ENCODE results near the gene YPEL5. TPM values are rescaled to one million over a fixed set of nuclear protein-coding genes. Genes with fewer than 3 reads are reported as not detected.

YPEL5 gene
- total RNA-seq, 1 experiment from 2014 or later: 225 TPM

DNA sequence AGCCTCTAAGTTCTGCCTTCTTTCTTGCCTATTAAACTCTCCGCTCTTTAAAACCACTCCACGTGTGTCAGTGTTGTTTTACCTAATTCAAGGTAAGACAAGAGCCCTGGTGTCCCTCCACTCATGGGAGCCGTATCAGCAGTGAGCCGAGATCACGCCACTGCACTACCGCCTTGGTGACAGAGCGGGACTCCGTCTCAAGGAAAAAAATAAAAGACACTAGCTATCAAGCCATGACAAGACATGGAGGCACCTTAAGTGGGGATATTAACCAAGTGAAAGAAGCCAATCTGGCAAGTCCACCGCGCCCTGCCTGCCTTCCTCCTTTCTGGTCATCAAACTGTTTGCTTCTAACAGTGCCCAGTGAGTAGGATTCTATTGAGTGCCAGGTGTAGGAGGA is 44.3 kb downstream of the YPEL5 start:
- H3K4me1 ChIP-seq (ENCODE audit: insufficient read depth, low read length, poor library complexity, severe bottlenecking): no peaks in the 10 kb centered on the region
- intact Hi-C loops (cut with micrococcal nuclease; ENCODE audit: unreplicated experiment): no loop called here
- no peaks in the 10 kb centered on the region for H3K9me3 ChIP-seq (ENCODE audit: low read depth, low read length, poor library complexity, severe bottlenecking)
- H3K36me3 ChIP-seq (ENCODE audit: insufficient read depth, low read length, poor library complexity, severe bottlenecking): no peaks in the 10 kb centered on the region
- TF ChIP-seq EZH2 (IDR thresholded peaks at IDR 0.05; ENCODE audit: borderline replicate concordance, low read depth, low read length, poor library complexity, severe bottlenecking): no peak
- TF ChIP-seq CTCF (conservative IDR thresholded peaks at IDR 0.05; ENCODE audit: low read depth, low read length): no peak
- no peak overlapping the region for H3K4me3 ChIP-seq (ENCODE audit: low read depth, low read length, poor library complexity, severe bottlenecking)
- H3K27ac ChIP-seq (ENCODE audit: low read depth, low read length, poor library complexity, severe bottlenecking): no peak overlapping the region
- no TSS peak for BruUV-seq (replicated peaks)
- H3K27me3 ChIP-seq (replicated peaks; ENCODE audit: insufficient read depth, low read depth, low read length, poor library complexity): no peaks in the 10 kb centered on the region
- POLR2A ChIA-PET (ENCODE audit: low non-redundant PET): no interaction called here
- DNase-seq (ENCODE audit: low spot score): no peak
- CTCF ChIA-PET: no interaction called here

DNA sequence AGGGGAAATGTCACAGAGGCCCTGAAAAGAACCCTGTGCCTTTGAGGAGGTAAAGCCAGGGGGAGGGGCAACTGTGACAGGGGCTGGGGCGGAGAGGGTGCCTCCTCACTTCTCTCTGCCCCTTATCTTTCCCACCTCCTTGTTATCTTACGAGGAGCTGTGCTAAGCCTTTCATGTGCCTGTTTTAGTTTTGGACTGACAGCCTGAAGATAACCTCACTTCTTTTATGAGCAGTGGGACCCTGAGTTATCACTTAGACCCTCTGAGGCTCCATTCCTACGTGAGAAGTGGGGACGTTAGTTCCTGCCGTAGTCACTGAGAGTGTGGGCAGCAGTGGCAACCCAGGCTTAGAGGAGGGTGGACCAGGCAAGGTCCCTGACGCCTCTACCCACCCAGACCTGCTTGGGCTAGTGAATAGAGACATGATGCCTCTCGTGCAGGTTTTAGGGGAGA is 45.0 kb downstream of the YPEL5 start:
- H3K36me3 ChIP-seq (ENCODE audit: insufficient read depth, low read length, poor library complexity, severe bottlenecking): no peaks in the 10 kb centered on the region
- intact Hi-C loops (cut with micrococcal nuclease; ENCODE audit: unreplicated experiment): no loop called here
- no peak overlapping the region for H3K27ac ChIP-seq (ENCODE audit: low read depth, low read length, poor library complexity, severe bottlenecking)
- ChIA-PET POLR2A (ENCODE audit: low non-redundant PET) (interaction anchor here (0.6 kb wide), 1 partner anchor 80 kb away, joined by 3 read pairs; no protein-coding TSS in a partner anchor), CTCF (no interaction called here)
- BruUV-seq (replicated peaks): no TSS peak
- H3K4me1 ChIP-seq (ENCODE audit: insufficient read depth, low read length, poor library complexity, severe bottlenecking): no peaks in the 10 kb centered on the region
- no peaks in the 10 kb centered on the region for H3K9me3 ChIP-seq (ENCODE audit: low read depth, low read length, poor library complexity, severe bottlenecking)
- DNase-seq (ENCODE audit: low spot score): no peak
- H3K27me3 ChIP-seq (replicated peaks; ENCODE audit: insufficient read depth, low read depth, low read length, poor library complexity): no peaks in the 10 kb centered on the region
- TF ChIP-seq CTCF (conservative IDR thresholded peaks at IDR 0.05; ENCODE audit: low read depth, low read length) (no peak), EZH2 (IDR thresholded peaks at IDR 0.05; ENCODE audit: borderline replicate concordance, low read depth, low read length, poor library complexity, severe bottlenecking) (no peak)
- H3K4me3 ChIP-seq (ENCODE audit: low read depth, low read length, poor library complexity, severe bottlenecking): no peak overlapping the region

DNA sequence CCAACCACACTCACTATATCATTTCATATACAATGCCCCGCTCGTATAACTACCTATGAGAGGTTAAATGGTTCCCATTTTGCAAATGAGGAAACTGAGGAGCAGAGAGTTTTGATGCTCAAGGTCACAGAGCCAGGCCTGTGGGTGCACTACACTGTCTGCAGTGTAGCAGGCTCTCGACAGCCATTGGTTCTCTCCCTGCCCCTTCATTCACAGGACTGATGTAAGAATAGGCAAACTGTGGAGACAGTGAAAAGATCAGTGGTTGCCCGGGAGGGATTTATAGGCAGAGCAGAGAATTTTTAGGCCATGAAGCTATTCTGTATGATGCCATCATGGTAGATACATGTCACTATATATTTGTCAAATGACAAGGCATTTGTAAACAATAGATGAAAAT is 45.5 kb downstream of the YPEL5 start:
- no peaks in the 10 kb centered on the region for H3K27me3 ChIP-seq (replicated peaks; ENCODE audit: insufficient read depth, low read depth, low read length, poor library complexity)
- no peak overlapping the region for H3K4me3 ChIP-seq (ENCODE audit: low read depth, low read length, poor library complexity, severe bottlenecking)
- H3K4me1 ChIP-seq (ENCODE audit: insufficient read depth, low read length, poor library complexity, severe bottlenecking): no peaks in the 10 kb centered on the region
- no peak for DNase-seq (ENCODE audit: low spot score)
- no peaks in the 10 kb centered on the region for H3K9me3 ChIP-seq (ENCODE audit: low read depth, low read length, poor library complexity, severe bottlenecking)
- CTCF ChIA-PET: no interaction called here
- intact Hi-C loops (cut with micrococcal nuclease; ENCODE audit: unreplicated experiment): no loop called here
- no peak for TF ChIP-seq CTCF (conservative IDR thresholded peaks at IDR 0.05; ENCODE audit: low read depth, low read length)
- no peak for TF ChIP-seq EZH2 (IDR thresholded peaks at IDR 0.05; ENCODE audit: borderline replicate concordance, low read depth, low read length, poor library complexity, severe bottlenecking)
- POLR2A ChIA-PET (ENCODE audit: low non-redundant PET): interaction anchor here (0.6 kb wide), 1 partner anchor 80 kb away, joined by 3 read pairs; no protein-coding TSS in a partner anchor
- no peak overlapping the region for H3K27ac ChIP-seq (ENCODE audit: low read depth, low read length, poor library complexity, severe bottlenecking)
- no TSS peak for BruUV-seq (replicated peaks)
- no peaks in the 10 kb centered on the region for H3K36me3 ChIP-seq (ENCODE audit: insufficient read depth, low read length, poor library complexity, severe bottlenecking)

Measured in A673 (cell line).